Upper lobe of right lung (tissue), 1 donor: ENCODE data around the gene SCUBE1. TPM values are rescaled to one million over a fixed set of nuclear protein-coding genes. Genes with fewer than 3 reads are reported as not detected.
A peak's percentile ranks its signal among the peaks of the same experiment; 100 is the strongest.

ENCODE experiments used
- ATAC-seq: fragments of 200-7000 bp; cut with Tn5 transposase; one replicate; pipeline ENCODE4 v1.9.1; 2020; ENCODE audit warnings: mild to moderate bottlenecking, moderate library complexity
- DNase-seq: peaks from one replicate; pipeline ENCODE4 v3.0.0-alpha.2; 2020
- H3K27ac ChIP-seq: fragments of 200-600 bp; one replicate; pipeline ENCODE4 v1.8.0; 2022
- H3K27me3 ChIP-seq: fragments of 200-600 bp; one replicate; pipeline ENCODE4 v1.8.0; 2022; ENCODE audit warnings: mild to moderate bottlenecking
- H3K36me3 ChIP-seq: fragments of 200-600 bp; one replicate; pipeline ENCODE4 v1.8.0; 2022
- H3K4me1 ChIP-seq: fragments of 200-600 bp; one replicate; pipeline ENCODE4 v1.8.0; 2022
- H3K4me3 ChIP-seq: fragments of 200-600 bp; one replicate; pipeline ENCODE4 v1.8.0; 2022; ENCODE audit warnings: mild to moderate bottlenecking
- H3K9me3 ChIP-seq: fragments of 200-600 bp; one replicate; pipeline ENCODE4 v1.8.0; 2022
- intact Hi-C: fragments of 100-400 bp; cut with DNase I; formaldehyde crosslinking; loops from one replicate; pipeline ENCODE4 v1.11.0; 2022
- total RNA-seq: library from RNA; stranded (reverse); fragmentation: NEBNext Ultra II Directional; extraction: Animal tissue kit (Norgen Biotek cat#: 25700); gene quantifications from one replicate; pipeline ENCODE4 v1.2.1, GENCODE V29; 2021
- TF ChIP-seq, protein P1 (sequence below): fragments of 200-600 bp; IDR thresholded peaks from one replicate; pipeline ENCODE4 v1.8.0; 2022; ENCODE audit warnings: antibody characterized with exemption
- donor health status: DM: no; HTN: yes; CAD: no; lungs with severe emphysema.

Gene SCUBE1
- total RNA-seq, 1 donor from 2014 or later: 36.0 TPM

- H3K27me3 ChIP-seq: no peaks in the 10 kb centered on the region
- H3K36me3 ChIP-seq: no peaks in the 10 kb centered on the region
- H3K4me1 ChIP-seq: peaks cover 12% of the 10 kb centered on the region
- H3K27ac ChIP-seq: no peak overlapping the region
- ATAC-seq (no peak), DNase-seq (no peak)
- TF ChIP-seq, protein P1, sequence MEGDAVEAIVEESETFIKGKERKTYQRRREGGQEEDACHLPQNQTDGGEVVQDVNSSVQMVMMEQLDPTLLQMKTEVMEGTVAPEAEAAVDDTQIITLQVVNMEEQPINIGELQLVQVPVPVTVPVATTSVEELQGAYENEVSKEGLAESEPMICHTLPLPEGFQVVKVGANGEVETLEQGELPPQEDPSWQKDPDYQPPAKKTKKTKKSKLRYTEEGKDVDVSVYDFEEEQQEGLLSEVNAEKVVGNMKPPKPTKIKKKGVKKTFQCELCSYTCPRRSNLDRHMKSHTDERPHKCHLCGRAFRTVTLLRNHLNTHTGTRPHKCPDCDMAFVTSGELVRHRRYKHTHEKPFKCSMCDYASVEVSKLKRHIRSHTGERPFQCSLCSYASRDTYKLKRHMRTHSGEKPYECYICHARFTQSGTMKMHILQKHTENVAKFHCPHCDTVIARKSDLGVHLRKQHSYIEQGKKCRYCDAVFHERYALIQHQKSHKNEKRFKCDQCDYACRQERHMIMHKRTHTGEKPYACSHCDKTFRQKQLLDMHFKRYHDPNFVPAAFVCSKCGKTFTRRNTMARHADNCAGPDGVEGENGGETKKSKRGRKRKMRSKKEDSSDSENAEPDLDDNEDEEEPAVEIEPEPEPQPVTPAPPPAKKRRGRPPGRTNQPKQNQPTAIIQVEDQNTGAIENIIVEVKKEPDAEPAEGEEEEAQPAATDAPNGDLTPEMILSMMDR: no peak
- H3K4me3 ChIP-seq: no peak overlapping the region
- no peaks in the 10 kb centered on the region for H3K9me3 ChIP-seq
- intact Hi-C loops: no loop called here
Observed at GRCh38 chr22:43269246-43269645, 73.9 kb downstream of the SCUBE1 start.

- Histone ChIP-seq H3K27ac (no peak overlapping the region), H3K4me1 (peaks cover 19% of the 10 kb centered on the region), H3K27me3 (no peaks in the 10 kb centered on the region), H3K9me3 (no peaks in the 10 kb centered on the region), H3K36me3 (no peaks in the 10 kb centered on the region), H3K4me3 (no peak overlapping the region)
- ATAC-seq (no peak), DNase-seq (no peak)
- TF ChIP-seq, protein P1: no peak
- intact Hi-C loops: no loop called here
Observed at GRCh38 chr22:43267981-43268660, 75.1 kb downstream of the SCUBE1 start.

- Histone ChIP-seq H3K27me3 (no peaks in the 10 kb centered on the region), H3K36me3 (no peaks in the 10 kb centered on the region), H3K27ac (no peak overlapping the region), H3K4me1 (peaks cover 26% of the 10 kb centered on the region), H3K9me3 (no peaks in the 10 kb centered on the region), H3K4me3 (no peak overlapping the region)
- DNase-seq (no peak), ATAC-seq (no peak)
- TF ChIP-seq, protein P1: no peak
- intact Hi-C loops: no loop called here
Observed at GRCh38 chr22:43267332-43267980, 75.7 kb downstream of the SCUBE1 start.

DNA sequence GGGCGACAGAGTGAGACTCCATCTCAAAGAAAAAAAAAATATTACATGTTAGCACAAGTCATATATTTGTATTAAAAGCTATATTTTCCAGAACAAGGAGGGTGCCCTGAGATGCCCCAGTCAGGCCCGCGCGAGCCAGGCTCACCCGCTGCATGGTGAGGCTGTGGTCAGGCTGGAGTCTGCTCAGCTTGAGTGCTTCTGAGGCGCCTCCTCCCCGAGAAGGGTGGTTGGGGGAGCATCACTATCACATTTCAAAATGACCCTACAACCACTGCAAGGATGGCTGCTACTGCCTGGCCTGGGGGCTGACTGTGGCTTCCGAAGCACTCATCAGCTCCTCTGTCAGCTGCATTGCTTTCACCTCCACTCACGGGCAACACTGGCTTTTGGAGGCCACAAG is 77.1 kb downstream of the SCUBE1 start:
- DNase-seq: no peak
- H3K9me3 ChIP-seq: no peaks in the 10 kb centered on the region
- no peaks in the 10 kb centered on the region for H3K27me3 ChIP-seq
- no peak overlapping the region for H3K27ac ChIP-seq
- ATAC-seq: no peak
- H3K4me3 ChIP-seq: no peak overlapping the region
- intact Hi-C loops: no loop called here
- TF ChIP-seq, protein P1: no peak
- no peaks in the 10 kb centered on the region for H3K36me3 ChIP-seq
- H3K4me1 ChIP-seq: peaks cover 26% of the 10 kb centered on the region

GRCh38 chr22:43263645-43264514 is 79.3 kb downstream of the SCUBE1 start:
- DNase-seq: no peak
- H3K9me3 ChIP-seq: no peaks in the 10 kb centered on the region
- H3K4me1 ChIP-seq: peaks cover 30% of the 10 kb centered on the region
- intact Hi-C loops: no loop called here
- peak overlapping the region; percentile 21 for H3K4me3 ChIP-seq
- H3K27ac ChIP-seq: peak overlapping the region; percentile 52
- peak; percentile 23 for ATAC-seq
- TF ChIP-seq, protein P1: no peak
- H3K27me3 ChIP-seq: no peaks in the 10 kb centered on the region
- no peaks in the 10 kb centered on the region for H3K36me3 ChIP-seq
